Activated gamma-delta T cell treated with anti-CD3 and anti-CD28 coated beads, Interleukin-2, amount 50 U/mL, for 16 hours (primary cell): Measurements from ENCODE around the gene RC3H2.
"Not testable (repeated sequence)": the region's sequence is repeated elsewhere in the genome, so short reads cannot be mapped to it uniquely, and the experiment has no call there.

Experiments
- DNase-seq: peaks from one replicate; pipeline ENCODE4 v3.0.0-alpha.2; 2020; ENCODE audit warnings: low read depth

Gene RC3H2

GRCh38 chr9:122841501-122841900 lies 63.7 kb downstream of the RC3H2 start:
- DNase-seq: no peak

GRCh38 chr9:122838441-122838840 lies 66.7 kb downstream of the RC3H2 start:
- DNase-seq: not testable (repeated sequence)

DNA sequence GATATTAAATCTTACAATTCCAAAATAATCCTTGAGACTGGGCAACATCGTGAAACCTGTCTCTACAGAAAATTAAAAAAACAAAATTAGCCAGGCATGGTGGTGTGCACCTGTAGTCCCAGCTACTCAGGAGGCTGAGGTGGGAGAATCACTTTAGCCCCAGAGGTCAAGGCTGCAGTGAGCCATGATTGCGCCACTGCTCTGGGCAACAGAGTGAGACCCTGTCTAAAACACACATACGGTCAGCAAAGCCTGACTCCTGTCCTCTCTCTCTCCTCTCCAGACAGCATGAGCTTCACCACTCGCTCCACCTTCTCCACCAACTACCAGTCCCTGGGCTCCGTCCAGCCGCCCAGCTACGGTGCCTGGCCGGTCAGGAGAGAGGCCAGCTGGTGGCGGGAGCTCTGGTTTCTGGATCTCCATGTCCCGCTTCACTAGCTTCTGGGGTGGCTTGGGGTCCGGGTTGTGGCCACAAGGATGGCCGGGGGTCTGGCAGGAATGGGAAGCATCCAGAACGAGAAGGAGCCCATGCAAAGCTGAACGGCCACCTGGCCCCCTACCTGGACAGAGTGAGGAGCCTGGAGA lies 67.8 kb downstream of the RC3H2 start:
- DNase-seq: no peak

- no peak for DNase-seq
Measured at GRCh38 chr9:122835313-122835731, 69.8 kb downstream of the RC3H2 start.

DNA sequence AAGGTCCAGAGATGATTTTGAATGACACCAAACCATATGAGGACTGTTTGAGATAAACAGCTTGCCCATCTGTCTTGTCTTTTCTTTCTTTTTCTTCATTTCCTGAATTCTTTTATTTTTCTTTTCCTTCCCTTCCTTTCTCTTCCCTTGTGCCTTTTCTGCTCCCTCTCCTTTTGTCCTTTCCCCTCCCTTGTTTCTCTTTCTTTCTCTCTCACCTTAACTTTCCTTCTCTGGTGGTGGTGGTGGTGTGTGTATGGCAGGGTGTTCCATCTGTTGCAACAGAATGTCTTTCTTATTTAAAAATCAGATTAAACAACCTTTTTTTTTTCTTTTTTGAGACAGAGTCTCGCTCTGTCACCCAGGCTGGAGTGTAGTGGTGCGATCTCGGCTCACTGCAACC lies 73.0 kb downstream of the RC3H2 start:
- no peak for DNase-seq

DNA sequence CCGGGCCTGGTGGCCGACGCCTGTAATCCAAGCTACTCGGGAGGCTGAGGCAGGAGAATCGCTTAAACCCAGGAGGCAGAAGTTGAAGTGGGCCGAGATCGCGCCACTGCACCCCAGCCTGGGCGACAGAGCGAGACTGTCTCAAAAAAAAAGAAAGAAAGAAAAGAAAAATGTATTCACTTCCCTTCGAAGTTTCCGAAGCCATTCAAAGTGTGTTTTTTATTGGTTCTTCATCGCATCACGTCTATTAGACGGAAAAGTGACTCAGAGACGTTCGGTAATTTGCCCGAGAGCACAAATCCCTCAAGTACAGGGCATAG lies 76.2 kb downstream of the RC3H2 start:
- DNase-seq: not testable (repeated sequence)

DNA sequence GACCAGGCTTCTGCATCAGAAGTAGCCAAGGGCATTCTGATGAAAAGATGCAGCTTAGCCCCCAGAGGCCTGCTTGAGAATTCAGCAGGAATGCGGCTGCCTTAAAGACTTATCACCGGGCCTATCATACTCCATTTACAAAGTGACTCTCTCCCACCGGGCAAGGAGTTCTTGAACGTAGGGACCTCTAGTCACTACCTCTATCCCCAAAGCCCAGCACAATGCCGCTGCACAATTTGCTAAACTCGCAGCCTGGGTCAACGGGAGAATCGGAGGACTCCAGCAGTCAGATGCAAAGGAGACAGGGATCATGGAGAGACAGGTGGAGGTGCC lies 77.4 kb downstream of the RC3H2 start:
- DNase-seq: no peak

DNA sequence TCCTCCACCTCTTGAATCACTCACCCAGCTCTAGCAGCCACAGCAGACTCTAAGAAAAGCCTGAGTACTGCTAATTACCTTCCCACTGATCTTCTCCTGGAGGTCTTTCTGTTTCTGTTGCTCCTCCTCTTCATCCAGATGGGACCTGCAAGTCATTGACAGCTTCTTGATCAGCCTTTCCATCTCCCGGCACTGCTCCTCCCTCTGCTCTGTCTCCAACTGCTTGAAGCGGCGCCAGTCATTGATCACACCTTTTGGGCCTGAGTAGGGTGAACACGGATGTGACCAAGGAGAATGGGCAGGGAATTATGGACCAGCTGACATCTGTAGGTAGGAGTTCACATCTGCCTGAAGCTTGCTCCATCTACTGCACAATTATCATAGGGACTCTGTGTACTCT lies 82.2 kb downstream of the RC3H2 start:
- DNase-seq: no peak

DNA sequence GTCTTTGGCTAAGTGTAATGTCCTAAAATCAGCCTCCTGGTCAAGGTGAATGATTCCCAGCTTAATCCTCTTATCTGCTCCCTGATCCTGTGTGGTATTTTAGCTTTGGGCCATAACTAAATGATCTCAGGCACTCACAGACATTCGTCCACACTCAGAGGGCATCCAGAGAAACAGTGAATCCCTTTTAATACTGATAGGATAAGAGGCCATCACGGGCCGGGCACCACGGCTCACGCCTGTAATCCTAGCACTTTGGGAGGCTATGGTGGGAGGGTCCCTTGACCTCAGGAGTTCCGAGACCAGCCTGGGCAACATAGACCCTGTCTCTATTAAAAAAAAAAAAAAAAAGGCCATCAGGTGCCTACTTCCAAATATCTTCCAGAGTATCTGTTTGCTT lies 83.1 kb downstream of the RC3H2 start:
- no peak for DNase-seq

DNA sequence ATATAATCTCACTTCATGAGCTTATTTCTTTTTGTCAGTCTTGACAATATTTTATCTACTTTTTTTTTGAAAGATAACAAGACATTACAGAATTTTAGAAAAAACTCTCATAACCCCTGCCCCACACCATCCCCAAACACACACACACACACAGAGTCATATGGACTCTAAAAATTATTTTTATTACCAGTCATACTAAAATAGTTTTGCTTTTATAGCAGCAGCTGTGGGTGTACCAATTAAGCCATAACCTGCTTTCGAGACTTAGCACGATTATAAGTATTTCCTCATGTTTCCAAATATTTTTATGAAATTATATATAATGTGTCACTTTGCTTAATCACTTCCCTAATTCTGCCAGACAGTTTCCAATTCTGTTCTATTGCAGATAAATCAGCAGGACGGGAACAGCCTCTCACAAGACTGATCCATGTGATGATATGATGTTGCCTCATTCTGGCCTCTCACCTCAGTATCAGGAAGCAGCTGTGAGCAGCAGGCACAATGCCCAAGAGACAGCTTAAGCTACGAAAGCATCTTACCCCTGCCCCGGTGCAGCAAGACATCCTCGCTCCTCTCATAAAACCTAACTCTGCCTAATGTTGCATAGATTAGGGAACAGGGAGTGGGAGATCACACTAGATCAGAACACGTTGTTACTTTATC lies 83.7 kb downstream of the RC3H2 start:
- DNase-seq: no peak

DNA sequence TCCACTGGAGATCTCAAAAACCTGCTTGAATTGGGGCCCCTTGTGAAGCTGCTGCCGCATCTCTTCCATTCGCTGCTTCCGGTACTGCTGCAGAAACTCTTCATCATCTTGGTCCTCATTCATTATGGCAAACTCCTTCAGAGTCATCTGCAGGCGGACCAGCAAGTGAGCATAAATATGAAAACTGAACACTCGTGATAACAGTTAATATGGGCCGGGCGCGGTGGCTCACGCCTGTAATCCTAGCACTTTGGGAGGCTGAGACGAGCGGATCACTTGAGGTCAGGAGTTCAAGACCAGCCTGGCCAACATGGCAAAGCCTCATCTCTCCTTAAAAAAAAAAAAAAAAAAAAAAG lies 84.7 kb downstream of the RC3H2 start:
- no peak for DNase-seq

- DNase-seq: no peak
Measured at GRCh38 chr9:122819791-122820489, 85.2 kb downstream of the RC3H2 start.

- DNase-seq: no peak
Measured at GRCh38 chr9:122819326-122819725, 85.8 kb downstream of the RC3H2 start.

GRCh38 chr9:122816163-122816867 lies 88.8 kb downstream of the RC3H2 start:
- peak; percentile 16 for DNase-seq

GRCh38 chr9:122815544-122815943 lies 89.6 kb downstream of the RC3H2 start:
- no peak for DNase-seq

- DNase-seq: no peak
Measured at GRCh38 chr9:122814545-122814944, 90.6 kb downstream of the RC3H2 start.

DNA sequence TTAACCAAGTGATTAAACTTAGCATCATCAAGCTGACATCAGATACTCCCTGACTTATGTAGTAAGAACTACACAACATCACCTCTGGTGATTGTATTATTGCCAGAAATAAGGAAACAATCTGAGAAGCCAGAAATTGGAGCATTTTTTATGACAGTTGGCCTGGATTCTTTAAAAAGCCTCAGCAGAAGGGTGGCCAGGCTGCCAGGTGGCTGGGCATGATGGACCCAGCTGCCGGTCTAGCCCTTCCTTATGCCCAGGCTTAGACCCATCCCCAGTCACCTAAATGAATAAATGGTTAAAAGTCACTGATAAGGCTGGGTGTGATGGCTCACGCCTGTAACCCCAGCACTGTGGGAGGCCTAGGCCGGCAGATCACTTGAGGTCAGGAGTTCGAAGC lies 92.4 kb downstream of the RC3H2 start:
- no peak for DNase-seq

- peak; percentile 58 for DNase-seq
Measured at GRCh38 chr9:122810306-122810946, 94.7 kb downstream of the RC3H2 start.

- not testable (repeated sequence) for DNase-seq
Measured at GRCh38 chr9:122809261-122809660, 95.9 kb downstream of the RC3H2 start.

DNA sequence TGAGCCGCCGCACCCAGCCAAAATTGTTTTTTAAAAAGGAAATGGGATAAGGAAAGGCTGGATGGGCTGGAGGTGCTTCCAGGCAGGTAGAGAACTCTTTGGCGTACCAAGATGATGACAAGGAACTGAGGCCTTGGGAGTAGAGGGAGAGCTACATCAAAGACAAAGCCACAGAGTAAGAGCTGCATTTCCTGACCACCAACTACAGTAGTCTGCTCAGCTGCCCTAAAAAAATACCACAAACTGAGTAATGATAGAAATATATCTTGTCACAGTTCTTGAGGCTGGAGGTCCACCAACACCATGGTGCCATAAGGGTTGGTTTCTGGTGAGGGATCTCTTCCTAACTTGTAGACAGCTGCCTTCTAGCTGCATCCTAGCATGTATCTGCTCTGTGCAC lies 97.0 kb downstream of the RC3H2 start:
- no peak for DNase-seq

GRCh38 chr9:122807271-122807900 lies 97.8 kb downstream of the RC3H2 start:
- no peak for DNase-seq

DNA sequence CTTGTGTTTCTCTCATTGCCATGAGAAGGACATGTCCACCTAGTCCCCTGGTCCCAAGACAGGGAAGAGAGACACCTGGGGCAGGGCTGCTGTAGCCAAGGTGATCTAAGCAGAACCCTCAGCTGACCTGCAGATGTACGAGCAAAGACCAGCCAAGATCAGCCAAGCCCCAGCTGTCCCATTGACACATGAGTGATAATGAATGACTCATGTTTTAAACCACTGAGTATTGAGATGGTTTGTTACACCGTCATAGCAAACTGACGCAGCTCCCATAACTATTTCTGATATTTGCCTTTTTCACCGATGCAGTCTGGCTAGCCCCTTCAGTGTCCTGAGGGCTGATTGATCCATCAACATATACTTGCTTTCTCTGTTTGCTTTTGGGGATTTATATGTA lies 98.5 kb downstream of the RC3H2 start:
- no peak for DNase-seq
